ENCODE data around the gene ITGB3.

DNA sequence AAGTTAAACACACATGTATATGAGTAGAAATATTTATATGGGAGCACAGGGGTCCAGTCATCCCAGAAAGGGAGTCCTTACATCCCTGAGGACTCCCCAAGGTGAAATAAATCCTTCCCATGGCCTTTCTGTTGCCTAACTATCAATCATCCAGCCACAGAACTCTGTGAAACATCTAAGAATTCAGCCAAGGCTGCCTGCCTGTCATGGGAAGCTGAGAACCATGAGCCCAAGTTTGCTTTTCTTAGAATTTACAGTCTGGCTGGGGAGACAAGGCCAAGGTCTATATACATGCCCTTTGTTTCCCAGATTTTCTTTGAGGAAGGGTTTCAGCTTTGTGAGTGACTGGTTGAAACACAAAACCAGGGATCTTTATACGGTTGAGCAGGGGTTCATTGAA is 28.7 kb upstream of the ITGB3 start:
- TF ChIP-seq, protein P1, sequence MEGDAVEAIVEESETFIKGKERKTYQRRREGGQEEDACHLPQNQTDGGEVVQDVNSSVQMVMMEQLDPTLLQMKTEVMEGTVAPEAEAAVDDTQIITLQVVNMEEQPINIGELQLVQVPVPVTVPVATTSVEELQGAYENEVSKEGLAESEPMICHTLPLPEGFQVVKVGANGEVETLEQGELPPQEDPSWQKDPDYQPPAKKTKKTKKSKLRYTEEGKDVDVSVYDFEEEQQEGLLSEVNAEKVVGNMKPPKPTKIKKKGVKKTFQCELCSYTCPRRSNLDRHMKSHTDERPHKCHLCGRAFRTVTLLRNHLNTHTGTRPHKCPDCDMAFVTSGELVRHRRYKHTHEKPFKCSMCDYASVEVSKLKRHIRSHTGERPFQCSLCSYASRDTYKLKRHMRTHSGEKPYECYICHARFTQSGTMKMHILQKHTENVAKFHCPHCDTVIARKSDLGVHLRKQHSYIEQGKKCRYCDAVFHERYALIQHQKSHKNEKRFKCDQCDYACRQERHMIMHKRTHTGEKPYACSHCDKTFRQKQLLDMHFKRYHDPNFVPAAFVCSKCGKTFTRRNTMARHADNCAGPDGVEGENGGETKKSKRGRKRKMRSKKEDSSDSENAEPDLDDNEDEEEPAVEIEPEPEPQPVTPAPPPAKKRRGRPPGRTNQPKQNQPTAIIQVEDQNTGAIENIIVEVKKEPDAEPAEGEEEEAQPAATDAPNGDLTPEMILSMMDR (IDR thresholded peaks at IDR 0.05): no peak
- no peak for TF ChIP-seq POLR2A (IDR thresholded peaks at IDR 0.05)
